HEK293 (cell line): ENCODE data around the gene ADCY1.

Experiments
- ZBTB17 ChIP-seq: fragments of 450-650 bp; formaldehyde crosslinking; IDR thresholded peaks from 2 replicates; pipeline ENCODE4 v1.5.1; 2016; ENCODE audit warnings: missing biosample characterization, missing genetic modification characterization
- ZBTB21 ChIP-seq: fragments of 450-650 bp; formaldehyde crosslinking; IDR thresholded peaks from 2 replicates; pipeline ENCODE4 v1.5.1; 2017; ENCODE audit warnings: missing biosample characterization, missing genetic modification characterization
- ZNF132 ChIP-seq: fragments of 450-650 bp; formaldehyde crosslinking; IDR thresholded peaks from 2 replicates; pipeline ENCODE4 v1.5.1; 2017; ENCODE audit warnings: missing biosample characterization, missing genetic modification characterization, borderline replicate concordance
- ZNF184 ChIP-seq: fragments of 450-650 bp; IDR thresholded peaks from 2 replicates; pipeline ENCODE4 v1.5.1; 2018; ENCODE audit warnings: missing biosample characterization, mild to moderate bottlenecking, missing genetic modification characterization
- ZNF311 ChIP-seq: fragments of 450-650 bp; formaldehyde crosslinking; IDR thresholded peaks from 2 replicates; pipeline ENCODE4 v1.5.1; 2017; ENCODE audit warnings: missing biosample characterization, missing genetic modification characterization, borderline replicate concordance
- ZNF530 ChIP-seq: fragments of 450-650 bp; formaldehyde crosslinking; IDR thresholded peaks from 2 replicates; pipeline ENCODE4 v1.5.1; 2016; ENCODE audit warnings: low read depth, missing biosample characterization, missing genetic modification characterization
- ZNF747 ChIP-seq: fragments of 450-650 bp; formaldehyde crosslinking; IDR thresholded peaks from 2 replicates; pipeline ENCODE4 v1.5.1; 2016; ENCODE audit warnings: missing biosample characterization, missing genetic modification characterization
- ZXDB ChIP-seq: fragments of 450-650 bp; formaldehyde crosslinking; IDR thresholded peaks from 2 replicates; pipeline ENCODE4 v1.5.1; 2016; ENCODE audit warnings: missing biosample characterization, missing genetic modification characterization
- TF ChIP-seq, protein P1 (sequence below): fragments of 450-650 bp; formaldehyde crosslinking; IDR thresholded peaks from 2 replicates; pipeline ENCODE4 v1.5.1; 2016; ENCODE audit warnings: missing biosample characterization, missing genetic modification characterization
- TF ChIP-seq, protein P2 (sequence below): fragments of 450-650 bp; formaldehyde crosslinking; IDR thresholded peaks from 2 replicates; pipeline ENCODE4 v1.5.1; 2016; ENCODE audit warnings: missing biosample characterization, missing genetic modification characterization
- TF ChIP-seq, protein P3 (sequence below): fragments of 450-650 bp; IDR thresholded peaks from 2 replicates; pipeline ENCODE4 v1.5.1; 2018; ENCODE audit warnings: missing biosample characterization, mild to moderate bottlenecking, missing genetic modification characterization
- TF ChIP-seq, protein P4 (sequence below): fragments of 450-650 bp; formaldehyde crosslinking; IDR thresholded peaks from 2 replicates; pipeline ENCODE4 v1.5.1; 2016; ENCODE audit warnings: missing biosample characterization, missing genetic modification characterization
- TF ChIP-seq, protein P5 (sequence below): fragments of 450-650 bp; formaldehyde crosslinking; IDR thresholded peaks from 2 replicates; pipeline ENCODE4 v1.5.1; 2016; ENCODE audit warnings: missing biosample characterization, missing genetic modification characterization
- TF ChIP-seq, protein P6 (sequence below): fragments of 450-650 bp; formaldehyde crosslinking; IDR thresholded peaks from 2 replicates; pipeline ENCODE4; 2016; ENCODE audit warnings: missing biosample characterization, missing genetic modification characterization

DNA sequence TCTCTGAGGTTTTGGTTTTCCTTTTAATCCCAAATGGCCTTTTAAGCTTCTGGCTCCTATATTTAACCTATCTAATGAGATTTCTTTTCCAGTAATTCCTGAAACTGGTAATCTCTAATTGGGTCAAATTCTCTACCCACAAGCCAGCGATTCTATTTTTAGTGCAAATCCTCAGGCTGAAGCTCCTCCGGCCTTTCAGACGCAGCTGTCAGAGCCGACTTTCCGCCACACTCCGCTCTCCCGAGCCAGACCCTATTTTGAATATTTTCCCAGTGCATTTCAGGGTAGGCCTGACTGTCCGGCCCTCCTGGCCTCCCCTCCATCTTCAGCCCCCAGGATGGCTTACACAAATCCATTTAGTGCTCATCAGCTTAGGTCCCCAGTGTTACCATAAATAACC, 9.7 kb upstream of the ADCY1 start:
- TF ChIP-seq, protein P1, sequence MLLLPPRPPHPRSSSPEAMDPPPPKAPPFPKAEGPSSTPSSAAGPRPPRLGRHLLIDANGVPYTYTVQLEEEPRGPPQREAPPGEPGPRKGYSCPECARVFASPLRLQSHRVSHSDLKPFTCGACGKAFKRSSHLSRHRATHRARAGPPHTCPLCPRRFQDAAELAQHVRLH (tag by site-specific recombination): no peak
- TF ChIP-seq, protein P2, sequence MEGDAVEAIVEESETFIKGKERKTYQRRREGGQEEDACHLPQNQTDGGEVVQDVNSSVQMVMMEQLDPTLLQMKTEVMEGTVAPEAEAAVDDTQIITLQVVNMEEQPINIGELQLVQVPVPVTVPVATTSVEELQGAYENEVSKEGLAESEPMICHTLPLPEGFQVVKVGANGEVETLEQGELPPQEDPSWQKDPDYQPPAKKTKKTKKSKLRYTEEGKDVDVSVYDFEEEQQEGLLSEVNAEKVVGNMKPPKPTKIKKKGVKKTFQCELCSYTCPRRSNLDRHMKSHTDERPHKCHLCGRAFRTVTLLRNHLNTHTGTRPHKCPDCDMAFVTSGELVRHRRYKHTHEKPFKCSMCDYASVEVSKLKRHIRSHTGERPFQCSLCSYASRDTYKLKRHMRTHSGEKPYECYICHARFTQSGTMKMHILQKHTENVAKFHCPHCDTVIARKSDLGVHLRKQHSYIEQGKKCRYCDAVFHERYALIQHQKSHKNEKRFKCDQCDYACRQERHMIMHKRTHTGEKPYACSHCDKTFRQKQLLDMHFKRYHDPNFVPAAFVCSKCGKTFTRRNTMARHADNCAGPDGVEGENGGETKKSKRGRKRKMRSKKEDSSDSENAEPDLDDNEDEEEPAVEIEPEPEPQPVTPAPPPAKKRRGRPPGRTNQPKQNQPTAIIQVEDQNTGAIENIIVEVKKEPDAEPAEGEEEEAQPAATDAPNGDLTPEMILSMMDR (tag by site-specific recombination): no peak
- TF ChIP-seq, protein P3, sequence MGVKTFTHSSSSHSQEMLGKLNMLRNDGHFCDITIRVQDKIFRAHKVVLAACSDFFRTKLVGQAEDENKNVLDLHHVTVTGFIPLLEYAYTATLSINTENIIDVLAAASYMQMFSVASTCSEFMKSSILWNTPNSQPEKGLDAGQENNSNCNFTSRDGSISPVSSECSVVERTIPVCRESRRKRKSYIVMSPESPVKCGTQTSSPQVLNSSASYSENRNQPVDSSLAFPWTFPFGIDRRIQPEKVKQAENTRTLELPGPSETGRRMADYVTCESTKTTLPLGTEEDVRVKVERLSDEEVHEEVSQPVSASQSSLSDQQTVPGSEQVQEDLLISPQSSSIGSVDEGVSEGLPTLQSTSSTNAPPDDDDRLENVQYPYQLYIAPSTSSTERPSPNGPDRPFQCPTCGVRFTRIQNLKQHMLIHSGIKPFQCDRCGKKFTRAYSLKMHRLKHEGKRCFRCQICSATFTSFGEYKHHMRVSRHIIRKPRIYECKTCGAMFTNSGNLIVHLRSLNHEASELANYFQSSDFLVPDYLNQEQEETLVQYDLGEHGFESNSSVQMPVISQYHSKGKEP (tag by site-specific recombination): no peak
- TF ChIP-seq ZNF747 (no peak), ZBTB21 (no peak), ZNF184 (tag by site-specific recombination) (no peak), ZBTB17 (no peak), ZNF311 (no peak), ZXDB (tag by site-specific recombination) (no peak), ZNF132 (tag by site-specific recombination) (no peak), ZNF530 (tag by site-specific recombination) (no peak)
- TF ChIP-seq, protein P4, sequence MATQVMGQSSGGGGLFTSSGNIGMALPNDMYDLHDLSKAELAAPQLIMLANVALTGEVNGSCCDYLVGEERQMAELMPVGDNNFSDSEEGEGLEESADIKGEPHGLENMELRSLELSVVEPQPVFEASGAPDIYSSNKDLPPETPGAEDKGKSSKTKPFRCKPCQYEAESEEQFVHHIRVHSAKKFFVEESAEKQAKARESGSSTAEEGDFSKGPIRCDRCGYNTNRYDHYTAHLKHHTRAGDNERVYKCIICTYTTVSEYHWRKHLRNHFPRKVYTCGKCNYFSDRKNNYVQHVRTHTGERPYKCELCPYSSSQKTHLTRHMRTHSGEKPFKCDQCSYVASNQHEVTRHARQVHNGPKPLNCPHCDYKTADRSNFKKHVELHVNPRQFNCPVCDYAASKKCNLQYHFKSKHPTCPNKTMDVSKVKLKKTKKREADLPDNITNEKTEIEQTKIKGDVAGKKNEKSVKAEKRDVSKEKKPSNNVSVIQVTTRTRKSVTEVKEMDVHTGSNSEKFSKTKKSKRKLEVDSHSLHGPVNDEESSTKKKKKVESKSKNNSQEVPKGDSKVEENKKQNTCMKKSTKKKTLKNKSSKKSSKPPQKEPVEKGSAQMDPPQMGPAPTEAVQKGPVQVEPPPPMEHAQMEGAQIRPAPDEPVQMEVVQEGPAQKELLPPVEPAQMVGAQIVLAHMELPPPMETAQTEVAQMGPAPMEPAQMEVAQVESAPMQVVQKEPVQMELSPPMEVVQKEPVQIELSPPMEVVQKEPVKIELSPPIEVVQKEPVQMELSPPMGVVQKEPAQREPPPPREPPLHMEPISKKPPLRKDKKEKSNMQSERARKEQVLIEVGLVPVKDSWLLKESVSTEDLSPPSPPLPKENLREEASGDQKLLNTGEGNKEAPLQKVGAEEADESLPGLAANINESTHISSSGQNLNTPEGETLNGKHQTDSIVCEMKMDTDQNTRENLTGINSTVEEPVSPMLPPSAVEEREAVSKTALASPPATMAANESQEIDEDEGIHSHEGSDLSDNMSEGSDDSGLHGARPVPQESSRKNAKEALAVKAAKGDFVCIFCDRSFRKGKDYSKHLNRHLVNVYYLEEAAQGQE (tag by site-specific recombination): no peak
- TF ChIP-seq, protein P5, sequence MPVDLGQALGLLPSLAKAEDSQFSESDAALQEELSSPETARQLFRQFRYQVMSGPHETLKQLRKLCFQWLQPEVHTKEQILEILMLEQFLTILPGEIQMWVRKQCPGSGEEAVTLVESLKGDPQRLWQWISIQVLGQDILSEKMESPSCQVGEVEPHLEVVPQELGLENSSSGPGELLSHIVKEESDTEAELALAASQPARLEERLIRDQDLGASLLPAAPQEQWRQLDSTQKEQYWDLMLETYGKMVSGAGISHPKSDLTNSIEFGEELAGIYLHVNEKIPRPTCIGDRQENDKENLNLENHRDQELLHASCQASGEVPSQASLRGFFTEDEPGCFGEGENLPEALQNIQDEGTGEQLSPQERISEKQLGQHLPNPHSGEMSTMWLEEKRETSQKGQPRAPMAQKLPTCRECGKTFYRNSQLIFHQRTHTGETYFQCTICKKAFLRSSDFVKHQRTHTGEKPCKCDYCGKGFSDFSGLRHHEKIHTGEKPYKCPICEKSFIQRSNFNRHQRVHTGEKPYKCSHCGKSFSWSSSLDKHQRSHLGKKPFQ: no peak
- TF ChIP-seq, protein P6, sequence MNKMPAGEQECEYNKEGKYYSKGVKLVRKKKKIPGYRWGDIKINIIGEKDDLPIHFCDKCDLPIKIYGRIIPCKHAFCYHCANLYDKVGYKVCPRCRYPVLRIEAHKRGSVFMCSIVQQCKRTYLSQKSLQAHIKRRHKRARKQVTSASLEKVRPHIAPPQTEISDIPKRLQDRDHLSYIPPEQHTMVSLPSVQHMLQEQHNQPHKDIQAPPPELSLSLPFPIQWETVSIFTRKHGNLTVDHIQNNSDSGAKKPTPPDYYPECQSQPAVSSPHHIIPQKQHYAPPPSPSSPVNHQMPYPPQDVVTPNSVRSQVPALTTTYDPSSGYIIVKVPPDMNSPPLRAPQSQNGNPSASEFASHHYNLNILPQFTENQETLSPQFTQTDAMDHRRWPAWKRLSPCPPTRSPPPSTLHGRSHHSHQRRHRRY (tag by site-specific recombination): no peak
